ENCODE measurements around the gene NTM. TPM values are rescaled to one million over a fixed set of nuclear protein-coding genes. Genes with fewer than 3 reads are reported as not detected.

NTM gene
- total RNA-seq, 3 donors from 2014 or later = 0.66 to 9.0 (median 1.0) TPM

GRCh38 chr11:131615611-131616010, 245.2 kb downstream of the NTM start:
- Histone ChIP-seq H3K27me3 (peaks cover 0 to 5% of the 10 kb centered on the region in 2 donors), H3K9me3 (no peaks in the 10 kb centered on the region), H3K4me1 (no peaks in the 10 kb centered on the region), H3K27ac (no peak overlapping the region), H3K36me3 (no peaks in the 10 kb centered on the region), H3K4me3 (no peak overlapping the region)
- intact Hi-C loops (cut with DNase I; ENCODE audit: low total_unique reads) = no loop called here
- TF ChIP-seq CTCF (IDR thresholded peaks at IDR 0.05) (no peak), POLR2AphosphoS5 (IDR thresholded peaks at IDR 0.05) (no peak), POLR2A (IDR thresholded peaks at IDR 0.05) (no peak)
- DNase-seq (ENCODE audit: low spot score in 2 of 2) = no peak

GRCh38 chr11:131616481-131617140, 246.2 kb downstream of the NTM start:
- no peak for TF ChIP-seq POLR2A (IDR thresholded peaks at IDR 0.05)
- no peak for TF ChIP-seq POLR2AphosphoS5 (IDR thresholded peaks at IDR 0.05)
- no peak for TF ChIP-seq CTCF (IDR thresholded peaks at IDR 0.05)

GRCh38 chr11:131618201-131618600, 247.8 kb downstream of the NTM start:
- no peaks in the 10 kb centered on the region for H3K27me3 ChIP-seq
- H3K9me3 ChIP-seq = no peaks in the 10 kb centered on the region
- TF ChIP-seq POLR2A (IDR thresholded peaks at IDR 0.05) (no peak), POLR2AphosphoS5 (IDR thresholded peaks at IDR 0.05) (no peak), CTCF (IDR thresholded peaks at IDR 0.05) (no peak)
- no peak overlapping the region for H3K4me3 ChIP-seq
- intact Hi-C loops (cut with DNase I; ENCODE audit: low total_unique reads) = no loop called here
- no peaks in the 10 kb centered on the region for H3K36me3 ChIP-seq
- H3K4me1 ChIP-seq = no peaks in the 10 kb centered on the region
- no peak for DNase-seq (ENCODE audit: low spot score in 2 of 2)
- no peak overlapping the region for H3K27ac ChIP-seq

More at GRCh38 chr11:131616481-131617140, 246.2 kb downstream of the NTM start:
- Histone ChIP-seq H3K27ac (no peak overlapping the region), H3K36me3 (no peaks in the 10 kb centered on the region), H3K9me3 (no peaks in the 10 kb centered on the region), H3K4me1 (no peaks in the 10 kb centered on the region), H3K4me3 (no peak overlapping the region), H3K27me3 (no peaks in the 10 kb centered on the region)
- intact Hi-C loops (cut with DNase I; ENCODE audit: low total_unique reads) = no loop called here
- DNase-seq (ENCODE audit: low spot score in 2 of 2) = no peak

- TF ChIP-seq CTCF (IDR thresholded peaks at IDR 0.05) = no peak
- TF ChIP-seq POLR2A (IDR thresholded peaks at IDR 0.05) = no peak
- no peak for TF ChIP-seq POLR2AphosphoS5 (IDR thresholded peaks at IDR 0.05)
- Histone ChIP-seq H3K36me3 (no peaks in the 10 kb centered on the region), H3K9me3 (no peaks in the 10 kb centered on the region), H3K27ac (no peak overlapping the region), H3K4me3 (no peak overlapping the region), H3K27me3 (no peaks in the 10 kb centered on the region), H3K4me1 (no peaks in the 10 kb centered on the region)
- no peak for DNase-seq (ENCODE audit: low spot score in 2 of 2)
- intact Hi-C loops (cut with DNase I; ENCODE audit: low total_unique reads) = no loop called here
Observed at GRCh38 chr11:131622193-131622592, 251.8 kb downstream of the NTM start.

DNA sequence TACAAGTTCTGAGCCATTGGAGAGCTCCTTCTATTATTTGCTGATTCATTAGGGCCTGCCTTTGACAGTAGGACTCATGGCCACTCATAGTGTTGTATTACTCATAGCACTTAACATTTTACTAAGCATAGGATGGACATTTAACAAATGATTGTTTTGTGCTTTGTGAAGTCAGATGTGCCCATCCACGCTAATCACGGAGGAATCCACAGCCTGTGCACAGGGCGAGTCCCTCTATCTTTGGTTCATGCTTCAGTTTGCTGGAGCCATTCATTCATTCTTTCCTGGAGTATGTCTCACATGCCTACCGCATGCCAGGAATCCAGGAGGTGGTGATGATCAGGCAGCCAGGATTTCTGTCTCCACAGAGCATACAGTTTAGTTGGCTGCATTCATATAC, 254.1 kb downstream of the NTM start:
- Histone ChIP-seq H3K4me1 (no peaks in the 10 kb centered on the region), H3K4me3 (no peak overlapping the region), H3K9me3 (no peaks in the 10 kb centered on the region), H3K36me3 (no peaks in the 10 kb centered on the region), H3K27ac (no peak overlapping the region), H3K27me3 (no peaks in the 10 kb centered on the region)
- intact Hi-C loops (cut with DNase I; ENCODE audit: low total_unique reads) = no loop called here
- DNase-seq (ENCODE audit: low spot score in 2 of 2) = no peak
- TF ChIP-seq CTCF (IDR thresholded peaks at IDR 0.05) (no peak), POLR2A (IDR thresholded peaks at IDR 0.05) (no peak), POLR2AphosphoS5 (IDR thresholded peaks at IDR 0.05) (no peak)

All from breast epithelium (tissue), 4 donors.